GM10266 (cell line): ENCODE data around the gene EZH2.

Experiments
- DNase-seq: peaks from one replicate; pipeline ENCODE4 v3.0.0; 2012; ENCODE audit errors: extremely low spot score
- CTCF ChIP-seq: IDR thresholded peaks from 2 replicates; pipeline ENCODE4 v1.5.1; 2012; ENCODE audit warnings: mild to moderate bottlenecking, low read depth; ENCODE audit not compliant: control insufficient read depth, insufficient read depth; ENCODE audit errors: missing control alignments

EZH2 gene

GRCh38 chr7:148871551-148871950 lies 12.5 kb downstream of the EZH2 start:
- TF ChIP-seq CTCF: no peak

GRCh38 chr7:148871030-148871429 lies 13.1 kb downstream of the EZH2 start:
- no peak for TF ChIP-seq CTCF

More at GRCh38 chr7:148871551-148871950, 12.5 kb downstream of the EZH2 start:
- DNase-seq: no peak

GRCh38 chr7:148868378-148868674 lies 15.8 kb downstream of the EZH2 start:
- no peak for TF ChIP-seq CTCF
- DNase-seq: no peak

More at GRCh38 chr7:148871030-148871429, 13.1 kb downstream of the EZH2 start:
- DNase-seq: no peak

GRCh38 chr7:148867596-148868377 lies 16.3 kb downstream of the EZH2 start:
- no peak for DNase-seq
- TF ChIP-seq CTCF: no peak

GRCh38 chr7:148866362-148866761 lies 17.7 kb downstream of the EZH2 start:
- no peak for TF ChIP-seq CTCF
- no peak for DNase-seq

GRCh38 chr7:148865283-148865682 lies 18.8 kb downstream of the EZH2 start:
- no peak for DNase-seq
- no peak for TF ChIP-seq CTCF

- DNase-seq: no peak
- no peak for TF ChIP-seq CTCF
Observed at GRCh38 chr7:148863324-148863723, 20.8 kb downstream of the EZH2 start.
